ENCODE data around the gene OVCH1.

Gene OVCH1

DNA sequence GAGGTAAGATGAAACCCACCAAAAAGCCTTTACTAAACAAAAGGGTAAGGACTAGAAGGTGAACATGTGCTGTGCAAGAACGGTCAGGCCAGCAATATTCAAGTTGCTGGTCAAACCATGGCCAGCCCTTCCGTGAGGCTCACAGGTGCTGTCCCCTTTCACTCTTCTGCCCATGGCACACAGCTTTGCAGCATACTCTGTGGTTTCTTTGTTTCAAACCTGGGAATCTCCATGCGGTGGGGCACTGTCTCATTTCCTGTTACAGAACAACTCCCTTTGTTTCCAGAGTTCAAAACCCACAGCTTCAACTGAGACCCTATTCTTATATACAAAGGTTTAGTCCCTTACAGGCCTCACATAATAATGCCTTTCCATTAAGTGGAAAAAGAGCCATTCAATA is 1.7 kb upstream of the OVCH1 start:
- no peak overlapping the region for H3K27ac ChIP-seq (ENCODE audit: low read length)
- H3K9ac ChIP-seq (ENCODE audit: low read length), result no peak overlapping the region
- H3K9me3 ChIP-seq (ENCODE audit: control insufficient read depth, low read depth, low read length), result no peaks in the 10 kb centered on the region
- H3K27me3 ChIP-seq (ENCODE audit: control insufficient read depth, insufficient read depth, low read length), result no peaks in the 10 kb centered on the region
- H3K4me3 ChIP-seq (ENCODE audit: low read length), result no peak overlapping the region
- no peaks in the 10 kb centered on the region for H3K36me3 ChIP-seq (ENCODE audit: control insufficient read depth, low read depth, low read length)
- H3K4me1 ChIP-seq (ENCODE audit: control insufficient read depth, low read depth, low read length), result no peaks in the 10 kb centered on the region

GRCh38 chr12:29492891-29493290 is 4.6 kb downstream of the OVCH1 start:
- no peaks in the 10 kb centered on the region for H3K9me3 ChIP-seq (ENCODE audit: control insufficient read depth, low read depth, low read length)
- no peaks in the 10 kb centered on the region for H3K4me1 ChIP-seq (ENCODE audit: control insufficient read depth, low read depth, low read length)
- no peak overlapping the region for H3K4me3 ChIP-seq (ENCODE audit: low read length)
- H3K27me3 ChIP-seq (ENCODE audit: control insufficient read depth, insufficient read depth, low read length), result no peaks in the 10 kb centered on the region
- no peak overlapping the region for H3K27ac ChIP-seq (ENCODE audit: low read length)
- H3K36me3 ChIP-seq (ENCODE audit: control insufficient read depth, low read depth, low read length), result no peaks in the 10 kb centered on the region
- H3K9ac ChIP-seq (ENCODE audit: low read length), result no peak overlapping the region

DNA sequence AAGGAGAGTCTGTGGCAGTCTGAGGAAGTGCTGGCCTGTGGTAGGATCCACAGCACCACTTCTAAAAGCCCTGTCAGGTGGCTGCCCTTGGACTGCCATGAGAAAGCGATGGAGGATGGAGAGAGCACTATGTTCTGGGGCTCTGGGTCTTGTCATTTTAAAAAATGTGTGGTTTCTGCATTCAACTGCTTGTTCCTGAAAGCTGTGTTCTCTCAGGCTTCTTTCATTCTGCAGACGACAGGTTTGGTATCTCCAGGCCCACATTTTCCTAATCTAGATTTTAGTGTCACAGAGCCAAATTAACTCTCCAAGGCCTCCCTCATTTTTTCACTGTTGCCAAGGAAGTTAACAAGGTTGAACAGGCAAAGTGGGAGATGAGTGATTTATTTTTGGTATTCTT is 10.5 kb downstream of the OVCH1 start:
- H3K27me3 ChIP-seq (ENCODE audit: control insufficient read depth, insufficient read depth, low read length), result no peaks in the 10 kb centered on the region
- no peaks in the 10 kb centered on the region for H3K36me3 ChIP-seq (ENCODE audit: control insufficient read depth, low read depth, low read length)
- no peaks in the 10 kb centered on the region for H3K4me1 ChIP-seq (ENCODE audit: control insufficient read depth, low read depth, low read length)
- H3K9ac ChIP-seq (ENCODE audit: low read length), result no peak overlapping the region
- H3K4me3 ChIP-seq (ENCODE audit: low read length), result no peak overlapping the region
- H3K27ac ChIP-seq (ENCODE audit: low read length), result no peak overlapping the region
- H3K9me3 ChIP-seq (ENCODE audit: control insufficient read depth, low read depth, low read length), result no peaks in the 10 kb centered on the region

DNA sequence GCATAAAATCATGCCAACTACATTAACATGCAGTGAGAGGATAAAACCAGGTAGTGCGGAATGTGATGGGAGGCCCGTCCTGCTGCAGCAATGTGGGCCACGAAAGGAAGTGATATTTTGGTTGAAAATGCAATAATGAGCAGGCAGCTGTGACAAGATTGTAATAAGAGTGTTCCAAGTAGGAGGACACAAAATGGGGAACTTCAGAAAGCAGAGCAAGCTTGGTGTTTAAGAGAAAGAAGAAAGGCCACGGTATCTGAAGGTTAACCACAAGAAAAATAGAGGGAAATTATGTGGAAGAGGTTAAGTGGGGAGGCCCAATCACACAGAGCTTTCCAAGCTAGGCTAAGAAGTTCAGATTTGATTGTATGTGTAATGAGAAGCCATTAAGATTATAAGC is 34.3 kb downstream of the OVCH1 start:
- Histone ChIP-seq H3K4me3 (ENCODE audit: low read length) (no peak overlapping the region), H3K4me1 (ENCODE audit: control insufficient read depth, low read depth, low read length) (no peaks in the 10 kb centered on the region), H3K27ac (ENCODE audit: low read length) (no peak overlapping the region), H3K36me3 (ENCODE audit: control insufficient read depth, low read depth, low read length) (no peaks in the 10 kb centered on the region), H3K27me3 (ENCODE audit: control insufficient read depth, insufficient read depth, low read length) (no peaks in the 10 kb centered on the region), H3K9me3 (ENCODE audit: control insufficient read depth, low read depth, low read length) (no peaks in the 10 kb centered on the region), H3K9ac (ENCODE audit: low read length) (no peak overlapping the region)

DNA sequence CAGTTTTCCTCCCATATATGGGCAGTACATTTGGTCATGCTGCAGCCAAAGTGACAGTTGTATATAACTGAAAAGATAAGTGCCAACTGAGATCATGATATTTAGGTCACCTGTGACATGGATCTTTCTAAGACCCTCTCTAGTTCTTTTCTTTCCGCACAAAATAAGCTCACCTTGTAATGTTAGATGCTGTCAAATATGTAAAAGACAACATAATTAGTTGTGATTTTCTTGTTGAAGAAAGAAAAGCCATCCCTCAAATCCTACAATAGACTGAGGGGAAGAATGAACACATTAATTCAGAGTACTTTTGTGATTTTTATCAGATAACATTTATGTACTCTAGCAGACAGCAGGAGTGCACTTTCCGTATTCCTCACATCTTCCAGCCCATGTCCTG is 37.4 kb downstream of the OVCH1 start:
- Histone ChIP-seq H3K9me3 (ENCODE audit: control insufficient read depth, low read depth, low read length) (no peaks in the 10 kb centered on the region), H3K27ac (ENCODE audit: low read length) (no peak overlapping the region)

DNA sequence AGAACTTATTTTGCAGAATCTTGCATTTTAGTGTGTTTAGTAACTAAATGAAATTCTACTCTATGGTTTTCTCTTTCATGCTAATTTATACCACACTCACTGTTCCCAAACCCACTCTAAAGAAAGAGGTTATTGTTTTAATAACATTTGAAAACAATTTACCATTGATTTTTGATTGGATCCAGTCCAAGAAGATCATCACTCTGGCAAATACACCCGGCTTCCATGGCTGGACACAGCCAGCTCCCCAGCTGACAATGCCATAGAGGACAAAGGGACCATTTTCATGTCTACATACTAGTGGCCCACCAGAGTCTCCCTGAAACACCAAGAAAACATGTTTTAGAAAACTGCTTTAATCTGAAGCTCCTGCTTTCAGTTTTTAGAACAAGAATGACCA is 42.4 kb downstream of the OVCH1 start:
- no peak overlapping the region for H3K4me3 ChIP-seq (ENCODE audit: low read length)
- H3K36me3 ChIP-seq (ENCODE audit: control insufficient read depth, low read depth, low read length), result no peaks in the 10 kb centered on the region
- H3K27me3 ChIP-seq (ENCODE audit: control insufficient read depth, insufficient read depth, low read length), result no peaks in the 10 kb centered on the region
- H3K27ac ChIP-seq (ENCODE audit: low read length), result no peak overlapping the region
- H3K9ac ChIP-seq (ENCODE audit: low read length), result no peak overlapping the region
- H3K9me3 ChIP-seq (ENCODE audit: control insufficient read depth, low read depth, low read length), result no peaks in the 10 kb centered on the region
- no peaks in the 10 kb centered on the region for H3K4me1 ChIP-seq (ENCODE audit: control insufficient read depth, low read depth, low read length)

More for the DNA sequence above, 37.4 kb downstream of the OVCH1 start:
- no peaks in the 10 kb centered on the region for H3K4me1 ChIP-seq (ENCODE audit: control insufficient read depth, low read depth, low read length)
- no peak overlapping the region for H3K4me3 ChIP-seq (ENCODE audit: low read length)
- H3K36me3 ChIP-seq (ENCODE audit: control insufficient read depth, low read depth, low read length), result no peaks in the 10 kb centered on the region
- no peak overlapping the region for H3K9ac ChIP-seq (ENCODE audit: low read length)
- no peaks in the 10 kb centered on the region for H3K27me3 ChIP-seq (ENCODE audit: control insufficient read depth, insufficient read depth, low read length)

- no peaks in the 10 kb centered on the region for H3K36me3 ChIP-seq (ENCODE audit: control insufficient read depth, low read depth, low read length)
- H3K27me3 ChIP-seq (ENCODE audit: control insufficient read depth, insufficient read depth, low read length), result no peaks in the 10 kb centered on the region
- H3K9me3 ChIP-seq (ENCODE audit: control insufficient read depth, low read depth, low read length), result no peaks in the 10 kb centered on the region
- H3K9ac ChIP-seq (ENCODE audit: low read length), result no peak overlapping the region
- no peak overlapping the region for H3K4me3 ChIP-seq (ENCODE audit: low read length)
- no peaks in the 10 kb centered on the region for H3K4me1 ChIP-seq (ENCODE audit: control insufficient read depth, low read depth, low read length)
- H3K27ac ChIP-seq (ENCODE audit: low read length), result no peak overlapping the region
Observed at GRCh38 chr12:29451888-29452287, 45.6 kb downstream of the OVCH1 start.

DNA sequence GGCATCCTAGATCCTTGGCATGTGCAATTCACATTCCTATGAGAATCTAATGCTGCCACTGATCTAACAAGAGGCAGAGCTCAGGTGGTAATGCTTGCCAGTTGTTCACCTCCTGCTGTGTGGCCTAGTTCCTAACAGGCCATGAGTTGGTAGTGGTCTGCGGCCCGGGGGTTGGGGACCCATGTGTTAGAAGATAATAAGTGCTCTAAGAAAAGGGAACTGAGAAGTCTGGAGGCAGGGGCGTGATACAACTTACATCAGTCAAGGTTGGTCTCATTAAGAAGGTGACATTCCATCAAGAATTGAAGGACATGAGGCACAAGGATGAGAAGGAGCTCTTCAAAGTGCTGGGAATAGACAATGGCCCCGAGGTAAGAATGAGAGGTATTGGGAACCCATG is 49.3 kb downstream of the OVCH1 start:
- H3K4me1 ChIP-seq (ENCODE audit: control insufficient read depth, low read depth, low read length), result no peaks in the 10 kb centered on the region
- no peaks in the 10 kb centered on the region for H3K27me3 ChIP-seq (ENCODE audit: control insufficient read depth, insufficient read depth, low read length)

DNA sequence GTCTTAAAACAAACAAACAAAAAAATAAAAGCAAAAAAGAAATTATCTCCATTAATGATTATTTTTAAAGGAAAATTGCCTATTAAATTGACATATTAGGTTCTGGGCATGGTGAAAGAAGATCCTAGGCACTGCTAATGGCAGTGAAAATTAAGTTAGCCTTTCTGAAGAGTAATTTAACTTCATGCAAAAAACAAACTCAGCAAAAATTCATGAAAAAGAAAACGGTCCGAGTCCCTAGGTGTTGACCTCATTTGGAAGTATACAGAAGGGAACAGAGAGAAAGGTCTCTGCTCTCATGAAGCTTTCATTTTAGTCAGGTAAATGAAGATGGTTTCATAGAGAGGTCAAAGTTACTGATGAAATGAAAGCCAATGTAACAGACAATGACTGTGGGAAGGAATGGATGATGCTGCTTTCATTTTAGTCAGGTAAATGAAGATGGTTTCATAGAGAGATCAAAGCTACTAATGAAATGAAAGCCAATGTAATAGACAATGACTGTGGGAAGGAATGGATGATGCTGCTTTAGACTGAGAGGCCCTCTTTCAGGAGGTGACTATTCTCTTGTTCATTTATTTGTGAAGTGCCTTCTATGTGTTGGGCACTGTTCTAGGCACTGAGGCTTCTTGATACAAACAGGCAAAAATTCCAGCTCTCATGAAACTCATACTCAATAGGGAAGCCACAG is 50.1 kb downstream of the OVCH1 start:
- no peaks in the 10 kb centered on the region for H3K36me3 ChIP-seq (ENCODE audit: control insufficient read depth, low read depth, low read length)
- H3K4me3 ChIP-seq (ENCODE audit: low read length), result no peak overlapping the region
- H3K4me1 ChIP-seq (ENCODE audit: control insufficient read depth, low read depth, low read length), result no peaks in the 10 kb centered on the region
- H3K9me3 ChIP-seq (ENCODE audit: control insufficient read depth, low read depth, low read length), result no peaks in the 10 kb centered on the region
- H3K27me3 ChIP-seq (ENCODE audit: control insufficient read depth, insufficient read depth, low read length), result no peaks in the 10 kb centered on the region
- H3K27ac ChIP-seq (ENCODE audit: low read length), result no peak overlapping the region
- no peak overlapping the region for H3K9ac ChIP-seq (ENCODE audit: low read length)

More for the DNA sequence above, 49.3 kb downstream of the OVCH1 start:
- Histone ChIP-seq H3K9ac (ENCODE audit: low read length) (no peak overlapping the region), H3K9me3 (ENCODE audit: control insufficient read depth, low read depth, low read length) (no peaks in the 10 kb centered on the region), H3K4me3 (ENCODE audit: low read length) (no peak overlapping the region), H3K36me3 (ENCODE audit: control insufficient read depth, low read depth, low read length) (no peaks in the 10 kb centered on the region), H3K27ac (ENCODE audit: low read length) (no peak overlapping the region)

- Histone ChIP-seq H3K4me1 (ENCODE audit: control insufficient read depth, low read depth, low read length) (no peaks in the 10 kb centered on the region), H3K4me3 (ENCODE audit: low read length) (no peak overlapping the region), H3K9me3 (ENCODE audit: control insufficient read depth, low read depth, low read length) (no peaks in the 10 kb centered on the region), H3K9ac (ENCODE audit: low read length) (no peak overlapping the region), H3K27ac (ENCODE audit: low read length) (no peak overlapping the region), H3K36me3 (ENCODE audit: control insufficient read depth, low read depth, low read length) (no peaks in the 10 kb centered on the region), H3K27me3 (ENCODE audit: control insufficient read depth, insufficient read depth, low read length) (no peaks in the 10 kb centered on the region)
Observed at GRCh38 chr12:29439506-29439905, 58.0 kb downstream of the OVCH1 start.

GRCh38 chr12:29438752-29439408 is 58.6 kb downstream of the OVCH1 start:
- Histone ChIP-seq H3K27ac (ENCODE audit: low read length) (no peak overlapping the region), H3K9me3 (ENCODE audit: control insufficient read depth, low read depth, low read length) (no peaks in the 10 kb centered on the region), H3K27me3 (ENCODE audit: control insufficient read depth, insufficient read depth, low read length) (no peaks in the 10 kb centered on the region), H3K4me3 (ENCODE audit: low read length) (no peak overlapping the region), H3K9ac (ENCODE audit: low read length) (no peak overlapping the region), H3K36me3 (ENCODE audit: control insufficient read depth, low read depth, low read length) (no peaks in the 10 kb centered on the region), H3K4me1 (ENCODE audit: control insufficient read depth, low read depth, low read length) (no peaks in the 10 kb centered on the region)

- no peak overlapping the region for H3K27ac ChIP-seq (ENCODE audit: low read length)
- H3K9me3 ChIP-seq (ENCODE audit: control insufficient read depth, low read depth, low read length), result no peaks in the 10 kb centered on the region
- no peaks in the 10 kb centered on the region for H3K27me3 ChIP-seq (ENCODE audit: control insufficient read depth, insufficient read depth, low read length)
- H3K4me1 ChIP-seq (ENCODE audit: control insufficient read depth, low read depth, low read length), result no peaks in the 10 kb centered on the region
- no peak overlapping the region for H3K9ac ChIP-seq (ENCODE audit: low read length)
- H3K36me3 ChIP-seq (ENCODE audit: control insufficient read depth, low read depth, low read length), result no peaks in the 10 kb centered on the region
- H3K4me3 ChIP-seq (ENCODE audit: low read length), result no peak overlapping the region
Observed at GRCh38 chr12:29437575-29437974, 59.9 kb downstream of the OVCH1 start.
